NCI-H1092 (cell line): ENCODE data around the gene PRAC1.
"Not testable (repeated sequence)": the region's sequence is repeated elsewhere in the genome, so short reads cannot be mapped to it uniquely, and the experiment has no call there.

ENCODE experiments used
- DNase-seq: peaks from one replicate; lab custom pipeline; 2025; lab: John Stamatoyannopoulos, UW

The PRAC1 gene

GRCh38 chr17:48726916-48727286, 4.6 kb upstream of the PRAC1 start:
- DNase-seq: no peak

DNA sequence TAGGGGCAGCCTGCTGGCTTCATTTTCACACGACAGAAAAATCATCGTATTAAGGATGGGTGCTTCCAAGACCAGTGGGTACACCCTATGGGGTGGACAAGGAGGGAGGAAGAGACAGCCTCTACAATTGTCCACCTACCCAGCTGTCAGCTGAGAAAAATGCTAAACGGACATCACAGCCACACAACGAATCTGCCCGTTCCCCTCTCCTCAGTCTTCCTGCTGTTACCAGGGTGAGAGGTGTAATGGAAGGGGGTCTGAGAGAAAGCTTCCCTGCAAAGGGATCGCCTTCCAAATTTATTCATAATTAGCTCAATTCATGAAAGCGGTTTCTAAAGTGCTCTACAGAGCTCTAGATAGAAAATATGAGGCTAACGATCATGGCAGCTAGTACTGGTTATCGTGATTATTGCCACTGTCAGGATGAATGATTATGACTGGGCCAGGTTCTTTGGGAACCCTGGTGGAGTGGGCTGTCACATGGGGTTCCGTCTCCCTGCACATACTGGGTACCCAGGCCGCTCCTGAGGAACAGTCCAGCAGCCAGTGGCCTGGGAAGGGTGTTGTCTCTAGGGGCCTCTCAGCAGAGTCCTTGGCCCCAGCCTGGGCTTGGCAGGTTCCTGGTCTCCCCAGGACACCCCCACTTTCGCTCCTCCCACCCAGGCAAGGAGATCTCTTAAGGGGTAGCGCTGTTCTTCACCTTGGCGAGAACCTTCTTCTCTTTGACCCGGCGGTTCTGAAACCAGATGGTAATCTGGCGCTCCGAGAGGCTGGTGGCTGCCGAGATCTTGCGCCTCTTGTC, 4.0 kb upstream of the PRAC1 start:
- no peak for DNase-seq

GRCh38 chr17:48725288-48726064, 3.2 kb upstream of the PRAC1 start:
- no peak for DNase-seq

GRCh38 chr17:48725004-48725287, 2.6 kb upstream of the PRAC1 start:
- no peak for DNase-seq

GRCh38 chr17:48724251-48725003, 2.1 kb upstream of the PRAC1 start:
- peak; percentile 60 for DNase-seq

- no peak for DNase-seq
These were observed 1.3 kb upstream of the PRAC1 start for GRCh38 chr17:48723423-48724250.

GRCh38 chr17:48722915-48723422, 651 bp upstream of the PRAC1 start, which contains the start of gene PRAC2:
TSS of gene PRAC2 (plus strand) at chr17:48723185. CDS start at chr17:48724411, 1,226 bp downstream.
- no peak for DNase-seq

DNA sequence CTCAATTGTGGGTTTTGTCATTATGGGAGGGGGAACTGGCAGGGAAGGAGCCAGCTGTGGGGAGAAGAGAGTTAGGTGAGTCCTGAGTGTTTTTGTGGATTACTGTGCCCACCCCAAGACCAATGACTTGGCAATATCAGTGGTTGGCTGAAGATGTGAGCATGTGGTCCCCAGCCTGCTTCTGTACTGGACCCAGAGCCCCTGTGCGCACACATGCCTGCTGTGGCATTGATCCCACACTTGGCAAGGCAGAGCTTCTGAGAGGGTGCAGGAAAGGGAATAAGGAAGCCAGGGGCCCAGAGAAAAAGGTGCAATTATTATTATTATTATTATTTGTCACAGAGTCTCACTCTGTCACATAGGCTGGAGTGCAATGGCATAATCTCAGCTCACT, 1.3 kb downstream of the PRAC1 start:
- DNase-seq: no peak

GRCh38 chr17:48720266-48721008, 1.9 kb downstream of the PRAC1 start:
- no peak for DNase-seq

DNA sequence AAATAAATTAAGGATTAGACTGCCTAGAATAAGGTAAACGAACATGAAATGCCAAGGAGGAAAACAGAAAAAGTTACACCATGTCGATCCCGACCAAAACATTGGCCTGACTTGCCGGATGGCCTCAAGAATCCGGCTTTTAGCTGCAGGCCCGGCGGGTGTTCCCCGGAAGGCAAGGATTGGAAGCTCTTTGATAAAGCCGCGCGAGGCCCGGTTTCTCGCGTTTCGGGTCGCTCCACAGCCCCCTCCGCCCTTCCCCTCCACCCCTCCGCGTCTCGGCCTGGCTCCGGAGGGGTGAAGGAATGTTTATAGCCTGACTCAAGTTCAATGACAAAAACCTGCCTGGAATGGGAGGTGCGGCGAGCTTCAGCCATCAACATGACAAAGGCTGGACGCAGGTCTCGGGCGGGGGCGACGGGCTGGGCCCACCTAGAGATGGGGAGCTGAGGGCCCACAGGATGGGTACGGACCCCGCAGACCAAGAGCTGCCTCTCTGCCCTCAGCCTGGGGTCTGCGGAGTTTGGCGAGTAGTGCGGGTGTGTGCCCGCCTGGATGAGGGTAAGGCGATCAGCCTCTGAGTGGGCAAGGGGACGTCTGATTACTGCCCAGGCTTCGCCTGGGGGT, 2.6 kb downstream of the PRAC1 start:
- no peak for DNase-seq

GRCh38 chr17:48718761-48719641, 3.3 kb downstream of the PRAC1 start:
- no peak for DNase-seq

DNA sequence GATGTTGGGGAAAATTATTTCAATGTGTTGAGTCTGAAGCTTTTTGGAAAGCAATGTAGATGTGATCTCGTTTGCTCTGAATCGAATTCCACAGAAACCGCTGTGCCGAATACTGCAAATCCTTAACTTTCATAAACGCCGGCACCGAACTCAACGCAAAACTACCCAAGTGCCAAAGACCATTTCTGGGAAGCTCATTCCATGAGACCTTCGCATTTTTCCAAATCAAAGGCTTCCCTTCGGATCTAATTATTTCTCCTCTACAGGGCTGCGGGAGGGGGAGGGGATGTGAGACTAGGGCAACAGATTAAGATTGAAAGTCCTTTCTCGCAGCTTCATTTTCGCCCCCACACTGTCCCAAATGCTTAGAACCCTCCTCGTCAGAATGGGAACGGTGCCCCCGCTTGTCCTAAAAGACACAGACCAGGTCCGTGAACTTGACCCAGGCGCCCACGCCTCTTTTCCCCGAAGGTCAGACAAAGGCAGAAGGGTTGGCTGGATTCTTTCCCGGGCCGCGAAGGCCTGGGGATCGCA, 4.0 kb downstream of the PRAC1 start:
- no peak for DNase-seq

DNA sequence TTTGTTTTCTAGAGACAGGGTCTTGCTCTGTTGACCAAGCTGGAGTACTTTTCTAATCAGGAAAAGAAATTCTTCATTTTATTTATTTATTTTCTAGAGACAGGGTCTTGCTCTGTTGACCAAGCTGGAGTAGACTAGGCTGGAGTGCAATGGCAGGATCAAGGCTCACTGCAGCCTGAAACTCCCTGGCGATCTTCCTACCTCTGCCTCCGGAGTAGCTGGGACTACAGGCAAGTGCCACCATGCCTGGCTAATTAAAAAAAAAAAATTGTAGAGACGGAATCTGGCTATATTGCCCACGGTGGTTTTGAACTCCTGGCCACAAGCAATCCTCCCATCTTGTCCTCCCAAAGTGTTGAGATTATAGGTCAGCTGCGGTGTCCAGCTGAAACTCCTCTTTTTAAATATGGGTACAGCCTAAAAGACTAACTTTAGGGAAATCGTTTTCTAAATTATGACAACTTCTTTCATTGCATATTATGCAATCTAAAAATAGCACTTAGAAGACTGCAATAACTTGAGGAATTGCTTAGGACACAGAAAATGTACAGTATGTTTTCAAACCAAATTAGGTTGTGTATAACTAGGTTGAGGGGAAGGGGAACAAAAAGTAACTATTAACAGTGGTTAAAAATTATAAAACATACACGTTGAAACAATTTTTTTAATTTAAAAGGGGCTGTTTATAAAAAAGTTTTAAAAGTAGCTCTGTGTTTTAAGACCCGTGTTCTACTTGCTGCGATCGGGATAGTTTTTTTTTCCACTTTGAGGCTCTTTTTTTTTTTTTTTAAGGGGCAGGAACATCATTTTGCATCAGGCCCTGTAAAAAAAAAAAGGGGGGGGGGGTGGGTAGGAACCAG, 4.7 kb downstream of the PRAC1 start:
- DNase-seq: no peak

DNA sequence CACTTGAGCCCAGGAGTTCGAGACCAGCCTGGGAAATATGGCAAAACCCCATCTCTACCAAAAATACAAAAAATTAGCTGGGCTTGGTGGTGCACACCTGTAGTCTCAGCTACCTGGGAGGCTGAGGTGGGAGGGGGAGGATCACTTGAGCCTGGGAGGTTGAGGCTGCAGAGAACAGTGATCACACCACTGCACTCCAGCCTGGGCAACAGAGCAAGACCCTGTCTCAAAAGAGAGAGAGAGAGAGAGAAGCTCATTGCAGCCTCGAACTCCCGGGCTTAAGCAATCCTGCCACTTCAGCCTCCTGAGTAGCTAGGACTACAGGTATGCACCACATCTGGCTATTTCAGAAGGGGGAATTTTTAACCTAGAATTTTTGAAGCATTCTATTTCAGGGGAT, 5.8 kb downstream of the PRAC1 start:
- DNase-seq: not testable (repeated sequence)

- DNase-seq: no peak
These were observed 6.6 kb downstream of the PRAC1 start for GRCh38 chr17:48715496-48716399.

DNA sequence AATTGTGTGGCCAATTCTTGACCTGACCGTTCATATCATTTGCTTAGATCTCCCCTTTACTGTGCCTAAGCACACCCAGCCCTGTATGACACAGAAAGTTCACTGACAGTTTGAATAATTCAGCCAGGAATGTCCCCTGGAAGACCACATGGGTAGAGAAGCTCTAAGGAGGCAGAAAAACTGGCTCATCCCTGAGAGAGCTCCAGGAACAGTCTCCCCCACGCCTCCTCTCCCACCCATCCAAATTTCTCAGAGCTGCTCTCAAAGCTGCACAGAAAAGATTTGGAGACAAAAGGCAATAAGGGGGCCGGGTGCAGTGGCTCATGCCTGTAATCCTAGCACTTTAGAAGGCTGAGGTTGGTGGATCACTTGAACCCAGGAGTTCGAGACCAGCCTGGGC, 11.2 kb downstream of the PRAC1 start:
- DNase-seq: no peak
